Measurements from ENCODE around the gene ANTXR1. TPM values are rescaled to one million over a fixed set of nuclear protein-coding genes. Genes with fewer than 3 reads are reported as not detected.

ANTXR1 gene
- total RNA-seq, 1 donor from 2014 or later: 73.4 TPM

- Mint-ChIP-seq H3K27ac (no peak overlapping the region), H3K36me3 (ENCODE audit: insufficient read depth) (no peaks in the 10 kb centered on the region), H3K4me1 (ENCODE audit: low read depth) (peaks cover 13% of the 10 kb centered on the region), H3K4me3 (ENCODE audit: low read depth) (no peak overlapping the region), H3K27me3 (no peaks in the 10 kb centered on the region), H3K9me3 (ENCODE audit: low read depth) (no peaks in the 10 kb centered on the region)
- TF ChIP-seq CTCF (IDR thresholded peaks at IDR 0.05; ENCODE audit: unreplicated experiment): no peak
- DNase-seq (ENCODE audit: low spot score, unreplicated experiment): no peak
These were observed 5.7 kb downstream of the ANTXR1 start for GRCh38 chr2:69018678-69019095.

- H3K27me3 Mint-ChIP-seq: no peaks in the 10 kb centered on the region
- H3K36me3 Mint-ChIP-seq (ENCODE audit: insufficient read depth): no peaks in the 10 kb centered on the region
- no peak overlapping the region for H3K4me3 Mint-ChIP-seq (ENCODE audit: low read depth)
- peaks cover 2% of the 10 kb centered on the region for H3K4me1 Mint-ChIP-seq (ENCODE audit: low read depth)
- H3K27ac Mint-ChIP-seq: no peak overlapping the region
- DNase-seq (ENCODE audit: low spot score, unreplicated experiment): no peak
- H3K9me3 Mint-ChIP-seq (ENCODE audit: low read depth): no peaks in the 10 kb centered on the region
- TF ChIP-seq CTCF (IDR thresholded peaks at IDR 0.05; ENCODE audit: unreplicated experiment): no peak
These were observed 7.8 kb downstream of the ANTXR1 start for GRCh38 chr2:69020496-69021426.

- no peak for DNase-seq (ENCODE audit: low spot score, unreplicated experiment)
- H3K27ac Mint-ChIP-seq: no peak overlapping the region
- H3K9me3 Mint-ChIP-seq (ENCODE audit: low read depth): peaks cover under 1% of the 10 kb centered on the region
- no peak overlapping the region for H3K4me3 Mint-ChIP-seq (ENCODE audit: low read depth)
- no peak for TF ChIP-seq CTCF (IDR thresholded peaks at IDR 0.05; ENCODE audit: unreplicated experiment)
- peaks cover under 1% of the 10 kb centered on the region for H3K36me3 Mint-ChIP-seq (ENCODE audit: insufficient read depth)
- H3K4me1 Mint-ChIP-seq (ENCODE audit: low read depth): peaks cover 2% of the 10 kb centered on the region
- no peaks in the 10 kb centered on the region for H3K27me3 Mint-ChIP-seq
These were observed 8.7 kb downstream of the ANTXR1 start for GRCh38 chr2:69021727-69022126.

GRCh38 chr2:69022548-69022947 is 9.6 kb downstream of the ANTXR1 start:
- TF ChIP-seq CTCF (IDR thresholded peaks at IDR 0.05; ENCODE audit: unreplicated experiment): no peak
- Mint-ChIP-seq H3K27ac (no peak overlapping the region), H3K4me3 (ENCODE audit: low read depth) (no peak overlapping the region), H3K27me3 (no peaks in the 10 kb centered on the region), H3K9me3 (ENCODE audit: low read depth) (peaks cover 5% of the 10 kb centered on the region), H3K4me1 (ENCODE audit: low read depth) (peaks cover 2% of the 10 kb centered on the region), H3K36me3 (ENCODE audit: insufficient read depth) (peaks cover 5% of the 10 kb centered on the region)
- no peak for DNase-seq (ENCODE audit: low spot score, unreplicated experiment)

GRCh38 chr2:69023236-69023635 is 10.3 kb downstream of the ANTXR1 start:
- Mint-ChIP-seq H3K27me3 (no peaks in the 10 kb centered on the region), H3K36me3 (ENCODE audit: insufficient read depth) (peaks cover 6% of the 10 kb centered on the region), H3K27ac (no peak overlapping the region), H3K4me3 (ENCODE audit: low read depth) (no peak overlapping the region), H3K4me1 (ENCODE audit: low read depth) (peaks cover 2% of the 10 kb centered on the region), H3K9me3 (ENCODE audit: low read depth) (peaks cover 8% of the 10 kb centered on the region)
- no peak for TF ChIP-seq CTCF (IDR thresholded peaks at IDR 0.05; ENCODE audit: unreplicated experiment)
- no peak for DNase-seq (ENCODE audit: low spot score, unreplicated experiment)

Measured in progenitor cell of endocrine pancreas (in vitro differentiated cells).